Measurements from ENCODE around the gene RBMS2.

- TF ChIP-seq EZH2phosphoT487 (IDR thresholded peaks at IDR 0.05; ENCODE audit: insufficient read depth, low read depth) (no peak), EZH2 (IDR thresholded peaks at IDR 0.05; ENCODE audit: insufficient read depth, poor library complexity, severe bottlenecking) (no peak)
Observed at GRCh38 chr12:56568146-56568545, 46.5 kb downstream of the RBMS2 start.

All from GM23248 (cell line).